CD4-positive, alpha-beta T cell treated with Interleukin-2 at 100 ng/mL for 4 hours (primary cell): Measurements from ENCODE around the gene RARA.
"Not testable (repeated sequence)": the region's sequence is repeated elsewhere in the genome, so short reads cannot be mapped to it uniquely, and the experiment has no call there.

Source experiments
- DNase-seq: peaks from one replicate; pipeline ENCODE4 v3.0.0-alpha.2; 2020; ENCODE audit warnings: low spot score

Gene RARA

DNA sequence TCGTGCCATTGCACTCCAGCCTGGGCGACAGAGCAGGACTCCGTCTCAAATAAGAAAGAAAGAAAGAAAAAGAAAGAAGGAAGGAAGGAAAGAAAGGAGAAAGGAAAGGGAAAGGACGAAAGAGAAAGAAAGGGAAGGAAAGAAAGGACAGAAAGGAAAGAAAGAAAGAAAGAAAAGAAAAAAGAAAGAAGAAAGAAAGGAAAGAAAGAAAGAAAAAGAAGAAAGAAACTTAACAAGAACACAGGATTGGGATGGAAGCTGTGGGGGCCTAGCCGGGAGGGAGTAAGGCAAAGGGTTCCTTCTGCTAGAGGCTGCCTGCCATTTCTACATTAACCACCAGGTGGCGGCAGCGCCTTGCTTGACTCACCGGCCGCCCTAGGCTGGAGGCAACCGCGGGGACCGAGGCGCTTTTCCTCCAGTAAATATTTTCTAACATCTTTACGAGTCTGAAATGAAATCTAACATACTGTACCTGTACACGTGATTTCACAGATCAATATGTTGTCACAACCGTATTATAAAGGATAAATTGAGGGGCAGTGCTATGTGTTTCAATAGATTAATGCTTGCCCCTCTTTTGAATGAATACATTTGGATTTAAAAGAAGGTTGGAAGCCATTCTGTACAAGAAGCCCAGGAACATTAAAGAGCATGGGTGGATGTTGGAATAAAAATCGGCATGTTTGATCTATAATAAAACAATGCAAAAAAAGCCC is 49.5 kb downstream of the RARA start:
- DNase-seq = peak; percentile 91

DNA sequence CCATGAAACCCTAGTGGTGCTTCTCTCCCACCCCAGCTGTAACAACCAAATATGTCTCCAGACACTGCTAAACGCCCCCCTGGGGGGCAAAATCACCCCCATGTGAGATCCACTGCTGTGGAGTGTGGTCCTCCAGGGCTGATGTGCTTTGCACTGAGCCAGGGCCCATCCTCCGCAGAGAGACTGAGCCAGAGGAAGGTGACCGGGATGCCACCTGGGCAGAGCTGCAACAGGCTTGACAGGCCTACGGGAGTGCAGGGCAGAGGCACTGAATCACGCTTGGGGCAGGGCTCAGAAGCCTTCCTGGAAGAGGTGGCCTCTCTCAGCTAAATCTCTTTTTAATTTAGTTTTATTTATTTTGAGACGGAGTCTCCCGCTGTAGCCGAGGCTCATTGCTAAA is 51.1 kb downstream of the RARA start:
- DNase-seq = no peak

DNA sequence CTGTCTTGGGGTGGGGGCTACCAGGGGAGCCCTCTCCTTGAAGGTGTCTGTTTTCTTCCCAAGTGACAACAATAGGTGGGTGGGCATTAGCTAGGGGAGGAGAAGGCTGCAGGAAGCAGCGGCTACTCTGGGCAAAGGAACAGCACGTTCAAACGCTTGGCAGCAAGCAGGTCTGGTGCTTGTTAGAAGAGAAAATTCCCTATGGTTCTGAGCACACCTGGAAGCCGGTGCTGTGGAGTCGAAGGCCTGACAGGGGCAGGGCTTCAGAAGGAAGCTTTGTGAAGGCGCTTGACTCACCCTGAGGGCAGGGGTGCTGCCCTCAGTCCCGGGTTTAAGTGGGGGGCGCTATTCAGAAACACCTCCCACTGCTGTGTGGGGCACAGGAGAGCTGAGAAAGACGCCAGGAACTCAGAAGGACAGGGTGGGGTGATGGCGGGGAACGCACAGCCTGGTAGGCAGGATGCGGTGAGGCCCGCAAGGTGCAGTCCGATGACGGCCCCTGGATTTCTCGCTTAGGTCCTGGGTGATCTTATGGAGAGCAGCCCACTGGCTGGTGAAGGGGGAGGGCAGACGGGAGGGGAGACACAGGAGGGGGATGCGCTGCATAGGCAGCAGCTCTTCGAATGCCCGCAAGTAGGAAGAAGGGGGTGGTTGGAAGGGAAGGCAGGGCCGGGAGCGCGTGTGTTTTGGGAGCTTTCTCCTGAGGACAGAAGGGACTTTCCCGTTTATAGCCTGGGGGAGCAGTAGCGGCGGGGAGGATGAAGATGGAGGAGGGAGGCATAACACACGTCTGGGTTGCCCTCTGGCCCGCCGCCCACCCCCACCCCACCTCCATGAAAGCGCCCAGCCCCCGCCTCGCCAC is 52.3 kb downstream of the RARA start:
- DNase-seq = no peak

DNA sequence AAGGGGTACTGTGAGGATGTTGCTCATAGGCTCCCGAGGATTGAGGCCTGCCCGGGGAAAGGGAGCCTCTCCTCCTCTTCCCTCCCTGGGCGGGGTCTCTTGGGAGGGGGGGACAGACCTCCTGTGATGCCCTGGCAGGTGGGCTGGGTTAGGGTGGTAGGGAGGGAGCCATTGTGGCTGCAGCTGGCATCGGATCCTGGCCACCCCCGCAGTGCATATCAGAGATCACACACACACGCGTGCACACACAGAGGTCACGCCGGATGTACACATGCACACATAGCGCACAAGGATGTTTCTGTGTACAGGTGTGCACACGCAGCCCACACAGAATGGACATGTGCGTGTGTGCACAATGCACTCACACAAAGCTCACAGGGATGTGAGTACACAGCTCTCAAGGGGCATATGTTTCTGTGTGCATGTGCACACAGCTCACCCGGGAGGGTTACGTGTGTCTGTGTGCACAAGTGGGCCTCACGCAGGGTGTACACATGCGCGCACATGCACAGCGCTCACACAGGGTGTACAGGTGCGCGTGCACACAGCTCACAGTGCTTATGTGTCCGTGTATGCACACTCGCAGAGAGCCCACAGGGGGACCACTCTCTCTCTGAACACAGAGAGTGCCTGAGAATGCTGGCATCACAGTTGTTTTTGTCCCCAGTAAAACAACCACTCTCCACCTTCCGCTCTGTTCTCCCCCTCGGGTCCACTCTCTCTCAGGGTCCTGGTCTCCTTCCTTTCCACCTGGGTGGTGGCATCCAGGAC is 53.1 kb downstream of the RARA start:
- DNase-seq = no peak

DNA sequence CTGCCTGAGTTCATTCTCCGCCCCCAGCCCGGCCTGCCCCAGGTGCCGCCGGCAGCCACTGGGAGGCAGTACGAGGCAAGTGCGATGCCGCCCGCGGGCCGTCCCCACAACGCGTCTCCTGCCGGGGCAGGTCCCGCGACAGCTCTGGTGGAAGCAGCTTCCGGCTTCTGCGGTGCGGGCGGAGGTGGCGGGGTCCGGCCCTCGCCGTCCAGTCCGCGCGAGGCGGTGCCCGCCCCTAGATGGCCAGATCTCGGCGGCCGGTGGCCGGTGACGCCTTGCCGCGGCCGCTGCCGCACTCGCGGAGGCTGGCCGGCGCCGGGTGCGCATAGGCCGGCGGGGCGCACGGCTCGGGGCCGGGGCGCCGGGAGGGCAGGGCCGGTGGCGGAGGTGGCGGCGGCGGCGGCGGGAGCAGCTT is 53.7 kb downstream of the RARA start:
- peak; percentile 74 for DNase-seq

DNA sequence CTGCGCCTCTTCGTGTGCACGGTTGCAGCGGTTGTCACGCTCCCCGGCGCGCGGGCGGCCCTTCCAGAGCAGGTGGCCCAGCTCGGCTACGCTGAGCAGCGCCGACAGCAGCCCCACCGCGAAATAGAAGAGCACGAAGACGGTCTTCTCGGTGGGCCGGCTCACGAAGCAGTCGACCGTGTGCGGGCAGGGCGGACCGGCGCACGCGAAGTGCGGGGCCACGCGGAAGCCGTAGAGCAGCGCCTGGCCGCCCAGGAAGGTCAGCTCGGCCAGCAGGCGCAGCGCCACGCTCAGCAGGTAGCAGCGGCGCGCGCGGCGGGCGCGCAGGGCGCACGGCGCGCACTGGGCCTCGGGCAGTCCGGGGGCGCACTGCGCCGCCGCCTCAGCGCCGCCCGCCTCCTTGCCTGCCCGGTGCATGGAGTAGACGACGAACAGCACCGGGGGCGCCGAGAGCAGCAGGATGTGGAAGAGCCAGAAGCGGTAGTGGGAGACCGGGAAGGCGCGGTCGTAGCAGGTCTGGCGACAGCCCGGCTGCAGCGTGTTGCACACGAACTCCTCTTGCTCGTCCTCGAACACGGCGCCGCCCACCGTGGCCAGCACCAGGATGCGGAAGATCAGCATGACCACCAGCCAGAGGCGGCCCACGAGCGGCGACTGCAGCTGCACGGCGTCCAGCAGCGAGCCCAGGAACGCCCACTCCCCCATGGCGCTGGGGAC is 54.3 kb downstream of the RARA start:
- no peak for DNase-seq

DNA sequence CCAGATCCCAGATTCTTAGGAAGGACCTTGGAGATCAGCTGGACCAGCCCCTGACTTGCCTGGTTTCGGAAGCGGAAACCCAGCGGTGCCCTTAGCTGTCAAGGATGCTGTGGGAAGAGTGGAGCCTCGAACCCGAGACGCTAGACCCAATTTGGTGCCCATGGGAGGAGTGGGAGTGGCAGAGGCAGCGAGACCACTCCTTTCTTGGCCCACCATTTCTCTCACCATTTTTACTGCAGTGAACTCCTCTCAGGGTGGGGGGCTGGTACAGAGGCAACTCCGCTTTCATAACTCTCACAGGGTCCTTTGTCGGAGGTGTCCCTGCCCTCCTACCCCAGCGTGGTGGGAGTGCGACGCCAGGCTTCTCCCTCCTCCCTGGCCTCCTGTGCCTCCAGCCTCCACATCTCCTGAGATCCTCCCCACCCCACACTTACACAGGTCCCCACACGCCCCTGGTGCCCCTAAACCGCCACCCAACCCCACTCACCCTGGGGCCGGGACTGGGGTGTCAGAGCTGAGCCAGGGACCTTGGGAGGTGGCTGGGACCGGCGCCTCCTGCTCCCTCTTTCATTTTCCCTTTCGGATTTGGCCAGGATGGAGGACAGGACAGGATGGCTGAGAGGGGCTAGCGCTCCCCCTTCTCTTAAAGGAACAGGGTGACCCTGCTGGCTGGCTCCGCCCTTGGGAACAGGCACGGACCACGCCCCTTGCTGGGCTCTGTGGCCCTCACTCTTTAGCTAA is 55.3 kb downstream of the RARA start, which contains the start of gene GJD3:
TSS of gene GJD3 (minus strand) at position 617 of the 741 bp plus-strand sequence. CDS start 922 bp downstream, outside the sequence.
- no peak for DNase-seq

DNA sequence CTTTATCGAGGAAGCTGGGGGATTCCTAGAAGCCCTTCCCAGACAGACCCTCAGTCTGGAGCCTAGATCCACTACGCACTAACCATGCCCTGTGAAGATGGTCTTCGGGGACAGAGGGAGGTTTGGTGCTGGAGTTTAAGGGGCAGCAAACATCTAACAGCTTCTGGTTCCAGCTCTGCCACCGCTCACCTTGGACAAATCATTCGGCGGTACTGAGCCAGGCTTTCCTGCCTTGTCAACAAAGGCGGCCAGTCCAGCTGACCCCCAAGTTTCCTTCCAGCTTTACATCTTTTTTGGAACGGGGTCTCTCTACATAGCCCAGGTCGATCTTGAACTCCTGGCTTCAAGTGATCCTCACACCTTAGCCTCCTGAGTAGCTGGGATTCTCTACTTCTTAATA is 55.9 kb downstream of the RARA start:
- no peak for DNase-seq

DNA sequence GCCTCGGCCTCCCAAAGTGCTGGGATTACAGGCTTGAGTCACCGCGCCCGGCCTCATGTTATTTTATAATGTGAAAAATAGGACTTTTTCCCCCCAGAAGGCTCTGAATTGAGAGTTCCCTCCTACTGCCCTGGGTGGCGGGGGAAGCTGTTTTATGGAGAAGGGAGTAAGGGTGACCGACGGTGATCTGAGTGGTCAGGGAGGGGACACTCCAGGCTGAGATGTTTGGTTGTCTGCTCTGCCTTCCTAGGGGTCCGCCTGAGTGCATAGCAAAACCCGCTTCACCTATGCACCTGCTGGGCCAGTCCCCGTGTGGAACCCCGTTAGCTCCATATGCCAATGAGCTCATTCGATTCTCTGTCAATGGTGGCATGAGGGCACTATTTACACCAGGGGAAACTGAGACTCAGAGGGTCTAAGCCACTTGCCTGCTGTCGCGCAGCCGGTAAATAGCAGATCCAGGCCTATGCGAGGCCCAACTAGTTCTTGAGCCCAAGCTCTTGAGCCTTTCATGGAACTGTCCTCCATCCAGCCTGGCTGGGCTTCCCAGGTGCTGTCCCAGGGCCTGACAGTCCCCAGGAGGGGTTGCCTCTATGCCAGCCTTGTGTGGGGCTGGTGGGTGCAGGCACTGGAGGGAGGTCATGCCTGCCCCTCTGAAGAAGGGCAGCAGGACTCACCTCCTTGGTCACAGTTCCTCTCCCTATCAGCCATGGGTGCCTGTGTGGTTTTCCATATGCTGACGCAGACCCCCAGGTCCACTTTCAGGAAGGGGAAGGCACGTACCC is 57.3 kb downstream of the RARA start:
- no peak for DNase-seq

DNA sequence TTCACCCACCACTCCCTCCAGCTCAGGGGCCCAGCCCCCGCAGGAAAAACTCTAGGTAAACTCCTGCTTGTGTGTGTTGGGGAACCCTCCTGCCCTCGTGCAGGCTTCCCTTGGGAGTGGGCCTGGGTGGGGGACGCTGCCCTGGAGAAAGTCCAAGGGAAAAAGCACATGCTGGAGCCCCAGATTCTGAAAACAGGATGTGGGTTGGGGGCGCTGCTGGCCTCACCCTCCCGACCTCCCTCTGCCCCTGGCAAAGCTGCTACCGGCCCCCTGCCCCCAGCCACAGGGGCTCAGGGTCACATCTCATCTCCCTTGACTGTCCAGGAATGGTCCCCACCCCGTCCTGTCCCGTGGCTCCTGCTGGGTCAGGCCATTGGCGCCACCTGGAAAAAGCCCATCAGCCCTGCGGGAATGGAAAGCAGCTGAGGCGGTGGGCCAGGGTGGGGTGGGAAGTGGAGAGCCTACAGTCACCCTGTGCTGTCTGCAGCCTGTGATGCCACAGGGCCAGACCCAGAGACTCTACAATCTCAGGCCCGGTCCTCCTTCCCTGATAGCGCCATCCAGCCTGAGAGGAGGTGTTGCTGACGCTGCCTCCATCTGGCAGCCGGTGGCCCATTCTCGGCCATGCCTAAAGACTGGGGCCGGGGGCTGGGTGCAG is 58.0 kb downstream of the RARA start:
- DNase-seq = no peak

DNA sequence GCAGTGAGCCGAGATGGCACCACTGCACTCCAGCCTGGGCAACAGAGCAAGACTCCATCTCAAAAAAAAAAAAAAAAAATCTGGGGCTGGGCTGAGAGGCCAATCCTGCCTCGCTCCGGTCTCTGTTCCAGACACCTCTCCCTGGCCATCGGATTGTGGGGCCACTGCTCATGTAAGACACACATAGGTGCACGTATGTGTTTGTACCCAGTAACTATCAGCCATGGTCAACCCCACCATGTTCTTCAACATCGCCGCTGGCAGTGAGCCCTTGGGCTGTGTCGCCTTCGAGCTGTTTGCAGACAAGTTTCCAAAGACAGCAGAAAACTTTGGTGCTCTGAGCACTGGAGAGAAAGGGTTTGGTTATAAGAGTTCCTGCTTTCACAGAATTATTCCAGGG is 58.7 kb downstream of the RARA start:
- DNase-seq = not testable (repeated sequence)

DNA sequence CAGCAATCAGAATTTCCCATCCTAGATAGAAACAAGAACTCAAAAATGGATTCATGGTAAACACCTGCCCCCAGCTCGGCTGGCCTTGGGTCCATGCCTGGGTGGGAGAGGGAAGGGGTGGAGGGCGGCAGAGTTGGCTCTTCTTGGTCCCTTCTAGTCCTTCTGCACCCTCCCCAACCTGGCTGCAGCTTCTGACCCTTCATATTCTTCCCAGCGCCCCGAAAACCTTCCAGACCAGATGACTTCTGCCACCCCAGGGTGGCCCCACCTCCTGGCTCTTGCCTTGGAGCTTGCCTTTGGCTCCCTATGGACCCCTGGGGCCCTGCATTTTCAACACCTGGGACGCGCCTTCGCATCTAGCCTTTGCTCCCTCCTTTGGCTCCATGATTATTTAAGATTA is 60.9 kb downstream of the RARA start:
- DNase-seq = no peak

DNA sequence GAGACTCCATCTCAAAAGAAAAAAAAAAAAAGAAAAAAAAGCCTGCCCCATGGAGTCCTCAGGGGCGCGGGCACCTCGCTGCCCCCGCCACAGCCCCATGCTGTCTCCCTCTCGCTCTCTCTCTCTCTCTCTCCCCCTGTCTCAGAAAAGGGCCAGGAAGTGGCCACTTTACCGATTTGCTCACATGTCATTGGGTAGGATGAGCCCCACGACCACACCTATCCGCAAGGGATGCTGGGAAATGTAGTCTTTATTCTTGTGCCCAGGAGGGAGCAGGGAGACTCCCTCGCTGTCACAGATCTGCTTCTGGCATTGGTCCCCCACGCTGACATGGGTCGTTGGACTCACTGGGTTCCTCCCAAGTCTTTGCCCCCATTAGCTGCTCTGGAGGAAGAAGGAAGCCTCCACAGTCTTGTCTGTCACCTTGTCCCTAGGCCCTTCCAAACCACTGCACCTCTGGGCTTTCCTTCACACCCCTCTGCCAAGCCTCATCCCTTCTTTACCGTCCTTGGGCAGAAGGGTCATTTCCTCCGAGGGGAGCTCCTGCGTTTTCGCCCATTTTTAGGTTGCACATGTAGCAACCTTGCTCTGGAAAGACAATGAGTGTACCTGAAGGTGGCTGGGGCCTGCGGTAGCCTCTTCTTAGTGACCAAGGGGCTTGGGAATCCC is 62.4 kb downstream of the RARA start:
- DNase-seq = peak; percentile 43

DNA sequence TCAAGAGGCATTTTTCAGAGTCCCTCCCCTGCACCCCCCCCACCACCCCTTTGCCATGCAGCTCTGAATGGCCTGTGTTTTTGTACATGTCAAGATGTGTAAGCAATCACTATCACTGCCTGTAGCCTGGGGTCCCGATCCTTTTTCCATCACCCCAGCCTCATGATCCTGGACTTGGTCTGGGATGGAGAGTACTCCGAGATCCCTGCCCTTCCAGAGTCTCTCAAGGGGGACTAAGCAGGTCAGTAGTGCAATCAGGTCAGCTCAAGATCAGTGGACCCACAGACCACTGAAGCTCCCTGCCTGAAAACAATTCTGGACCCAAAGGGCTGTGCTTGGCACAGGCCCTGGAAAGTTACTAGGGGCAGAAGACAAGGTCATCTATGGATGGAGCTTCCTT is 63.1 kb downstream of the RARA start:
- no peak for DNase-seq

DNA sequence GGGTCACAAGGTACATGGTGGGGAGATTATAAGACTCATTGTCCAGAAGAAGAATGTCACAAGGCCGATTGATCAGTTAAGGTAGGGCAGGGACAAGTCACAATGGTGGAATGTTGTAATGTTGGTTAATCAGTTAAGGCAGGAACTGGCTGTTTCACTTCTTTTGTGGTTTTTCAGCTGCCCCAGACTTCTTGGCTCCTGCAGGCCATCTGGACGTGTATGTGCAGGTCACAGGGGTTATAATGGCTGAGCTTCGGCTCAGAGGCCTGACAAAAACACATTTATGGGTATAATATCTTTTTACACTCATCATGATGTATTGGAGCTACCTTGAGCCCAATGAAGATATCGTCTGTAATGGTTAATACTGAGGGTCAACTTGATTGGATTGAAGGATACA is 63.7 kb downstream of the RARA start:
- not testable (repeated sequence) for DNase-seq

DNA sequence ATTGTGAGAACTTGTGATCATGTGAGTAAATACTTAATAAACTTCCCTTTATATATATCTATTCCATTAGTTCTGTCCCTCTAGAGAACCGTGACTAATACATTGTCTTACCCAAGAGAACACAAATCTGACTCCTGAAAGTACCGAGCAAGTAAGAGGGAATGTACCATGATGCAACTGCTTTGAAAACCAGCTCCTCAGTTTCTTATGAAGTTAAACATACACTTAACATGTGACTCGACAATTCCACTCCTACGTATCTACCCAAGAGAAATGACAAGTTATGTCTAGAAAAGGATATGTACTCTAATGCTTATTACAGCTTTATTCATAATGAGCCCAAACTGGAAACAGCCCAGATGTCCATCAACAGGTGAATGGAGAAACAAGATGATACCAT is 64.3 kb downstream of the RARA start:
- no peak for DNase-seq

DNA sequence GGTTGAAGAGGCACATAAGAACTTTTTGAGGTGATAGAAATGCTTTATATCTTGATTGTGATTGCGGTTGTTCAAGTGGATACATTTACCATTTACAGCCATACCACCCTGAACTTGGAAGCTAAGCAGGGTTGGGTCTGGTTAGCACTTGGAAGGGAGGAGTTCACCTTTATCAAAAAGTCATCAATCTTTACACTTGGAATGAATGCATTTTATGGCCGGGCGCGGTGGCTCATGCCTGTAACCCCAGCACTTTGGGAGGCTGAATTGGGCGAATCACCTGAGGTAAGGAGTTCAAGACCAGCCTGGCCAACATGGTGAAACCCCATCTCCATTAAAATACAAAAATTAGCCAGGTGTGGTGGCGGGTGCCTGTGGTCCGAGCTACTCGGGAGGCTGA is 65.0 kb downstream of the RARA start:
- DNase-seq = no peak

DNA sequence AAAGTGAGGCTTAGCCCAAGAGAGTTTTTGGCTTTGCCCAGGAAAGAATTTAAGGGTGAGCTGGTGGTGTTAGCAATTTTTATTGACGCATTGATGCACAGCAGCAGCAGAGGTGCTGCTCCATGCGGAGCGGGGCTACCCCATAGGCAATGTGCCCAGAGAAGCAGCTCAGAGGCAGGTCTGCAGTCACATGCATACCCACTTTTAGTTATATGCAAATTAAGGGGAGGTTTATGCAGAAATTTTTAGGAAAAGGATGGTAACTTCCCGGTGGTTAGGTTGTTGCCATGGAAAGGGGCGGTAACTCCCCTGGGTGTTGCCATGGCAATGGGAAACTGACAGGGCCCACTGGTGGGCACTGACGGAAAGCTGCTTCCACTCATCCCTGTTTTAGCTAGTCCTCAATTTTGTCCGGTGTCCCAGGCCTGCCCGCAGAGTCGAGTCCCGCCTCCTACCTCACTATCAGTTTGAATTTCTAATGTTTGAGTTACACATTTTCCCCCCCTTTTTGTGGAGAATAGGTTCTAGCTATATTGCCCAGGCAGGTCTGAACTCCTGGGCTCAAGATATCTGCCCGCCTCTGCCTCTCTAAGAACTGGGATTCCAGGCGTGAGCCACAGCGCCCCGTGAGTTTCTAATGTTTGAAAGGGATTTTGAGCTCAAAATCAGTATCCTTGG is 66.0 kb downstream of the RARA start:
- no peak for DNase-seq

DNA sequence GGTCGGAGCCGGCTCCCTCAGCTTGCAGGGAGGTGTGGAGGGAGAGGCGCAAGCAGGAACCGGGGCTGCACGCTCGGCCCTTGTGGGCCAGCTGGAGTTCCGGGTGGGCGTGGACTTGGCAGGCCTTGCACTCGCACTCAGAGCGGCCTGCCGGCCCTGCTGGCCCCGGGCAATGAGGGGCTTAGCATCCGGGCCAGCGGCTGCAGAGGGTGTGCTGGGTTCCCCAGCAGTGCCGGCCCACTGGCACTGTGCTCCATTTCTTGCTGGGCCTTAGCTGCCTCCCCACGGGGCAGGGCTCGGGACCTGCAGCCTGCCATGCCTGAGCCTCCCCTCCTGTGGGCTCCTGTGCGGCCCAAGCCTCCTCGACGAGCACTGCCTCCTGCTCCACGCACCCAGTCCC is 66.8 kb downstream of the RARA start:
- DNase-seq = not testable (repeated sequence)
